Hepatocyte (in vitro differentiated cells): ENCODE measurements around the gene ALG9.
"Not testable (repeated sequence)": the region's sequence is repeated elsewhere in the genome, so short reads cannot be mapped to it uniquely, and the experiment has no call there.

Experiments
- EZH2phosphoT487 ChIP-seq: fragments of 200-600 bp; sonication (generic); IDR thresholded peaks from one replicate; pipeline ENCODE4 v1.6.1; 2018; ENCODE audit warnings: antibody characterized with exemption, mild to moderate bottlenecking, low read depth, moderate library complexity; ENCODE audit not compliant: unreplicated experiment, severe bottlenecking
- TF ChIP-seq, protein P1 (sequence below): fragments of 200-600 bp; sonication (generic); IDR thresholded peaks from 2 replicates; pipeline ENCODE4 v1.5.1; 2016; ENCODE audit warnings: antibody characterized with exemption, mild to moderate bottlenecking; ENCODE audit not compliant: poor library complexity

DNA sequence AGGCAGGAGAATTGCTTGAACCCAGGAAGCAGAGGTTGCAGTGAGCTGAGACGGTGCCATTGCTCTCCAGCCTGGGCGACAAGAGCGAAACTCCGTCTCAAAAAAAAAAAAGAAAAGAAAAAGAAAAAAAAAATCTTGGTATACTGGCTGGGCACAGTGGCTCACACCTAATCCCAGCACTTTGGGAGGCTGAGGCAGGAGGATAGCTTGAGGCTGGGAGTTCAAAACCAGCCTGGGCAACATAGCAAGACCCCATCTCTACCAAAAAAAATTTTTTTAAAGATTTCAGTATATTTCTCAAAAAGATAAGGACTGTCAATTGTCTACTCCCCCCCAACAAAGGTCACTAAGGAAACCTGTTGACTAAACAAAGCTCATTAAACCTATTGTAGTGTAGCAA is 13.7 kb upstream of the ALG9 start:
- TF ChIP-seq EZH2phosphoT487, result not testable (repeated sequence)
- TF ChIP-seq, protein P1, sequence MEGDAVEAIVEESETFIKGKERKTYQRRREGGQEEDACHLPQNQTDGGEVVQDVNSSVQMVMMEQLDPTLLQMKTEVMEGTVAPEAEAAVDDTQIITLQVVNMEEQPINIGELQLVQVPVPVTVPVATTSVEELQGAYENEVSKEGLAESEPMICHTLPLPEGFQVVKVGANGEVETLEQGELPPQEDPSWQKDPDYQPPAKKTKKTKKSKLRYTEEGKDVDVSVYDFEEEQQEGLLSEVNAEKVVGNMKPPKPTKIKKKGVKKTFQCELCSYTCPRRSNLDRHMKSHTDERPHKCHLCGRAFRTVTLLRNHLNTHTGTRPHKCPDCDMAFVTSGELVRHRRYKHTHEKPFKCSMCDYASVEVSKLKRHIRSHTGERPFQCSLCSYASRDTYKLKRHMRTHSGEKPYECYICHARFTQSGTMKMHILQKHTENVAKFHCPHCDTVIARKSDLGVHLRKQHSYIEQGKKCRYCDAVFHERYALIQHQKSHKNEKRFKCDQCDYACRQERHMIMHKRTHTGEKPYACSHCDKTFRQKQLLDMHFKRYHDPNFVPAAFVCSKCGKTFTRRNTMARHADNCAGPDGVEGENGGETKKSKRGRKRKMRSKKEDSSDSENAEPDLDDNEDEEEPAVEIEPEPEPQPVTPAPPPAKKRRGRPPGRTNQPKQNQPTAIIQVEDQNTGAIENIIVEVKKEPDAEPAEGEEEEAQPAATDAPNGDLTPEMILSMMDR, result not testable (repeated sequence)
